Measurements from ENCODE around the gene CCL3. TPM values are rescaled to one million over a fixed set of nuclear protein-coding genes. Genes with fewer than 3 reads are reported as not detected.

Gene CCL3
- total RNA-seq = not detected in 2 replicates

GRCh38 chr17:36089888-36090836 lies at the start of gene CCL3:
TSS of gene CCL3 (minus strand) at chr17:36090143. CDS start at chr17:36090058, 85 bp downstream.

GRCh38 chr17:36103401-36103975 lies 13.5 kb upstream of the CCL3 start, which contains the start of gene CCL4:
TSS of gene CCL4 (plus strand) at chr17:36103827. CDS start at chr17:36103906, 79 bp downstream.

GRCh38 chr17:36063786-36064541 lies 26.0 kb downstream of the CCL3 start, which contains the start of gene CCL18:
TSS of gene CCL18 (plus strand) at chr17:36064272. CDS start at chr17:36064343, 71 bp downstream.

Other genes starting within 250 kb of the CCL3 start
- not detected in 2 replicates for gene HEATR9, start 221.3 kb downstream of the CCL3 start, total RNA-seq
- gene CCL5, start 209.8 kb downstream of the CCL3 start, total RNA-seq = 0.50 TPM in 1 of 2 replicates, not detected in the other
- gene RDM1, start 159.4 kb downstream of the CCL3 start, total RNA-seq = 0.66 and 0.87 TPM in 2 replicates
- not detected in 2 replicates for gene LYZL6, start 146.4 kb downstream of the CCL3 start, total RNA-seq
- gene CCL16, start 108.6 kb downstream of the CCL3 start, total RNA-seq = not detected in 2 replicates
- under 0.01 TPM in 1 of 2 replicates, not detected in the other for gene CCL14, start 103.4 kb downstream of the CCL3 start, total RNA-seq
- not detected in 2 replicates for gene CCL15, start 88.6 kb downstream of the CCL3 start, total RNA-seq
- gene CCL23, start 72.2 kb downstream of the CCL3 start, total RNA-seq = not detected in 2 replicates
- not detected in 2 replicates for gene CCL18, start 25.9 kb downstream of the CCL3 start, total RNA-seq
- not detected in 2 replicates for gene CCL4, start 13.7 kb upstream of the CCL3 start, total RNA-seq
- 1.5 and 3.6 TPM in 2 replicates for gene TBC1D3B, start 86.5 kb upstream of the CCL3 start, total RNA-seq
- gene CCL3L1, start 106.6 kb upstream of the CCL3 start, total RNA-seq = not detected in 2 replicates
- gene CCL4L2, start 120.9 kb upstream of the CCL3 start, total RNA-seq = not detected in 2 replicates
- gene TBC1D3I, start 174.4 kb upstream of the CCL3 start, total RNA-seq = not detected in 2 replicates
- not detected in 2 replicates for gene TBC1D3G, start 233.7 kb upstream of the CCL3 start, total RNA-seq

All from smooth muscle cell of trachea (primary cell).